ENCODE results near the gene TP53I11.

TP53I11 gene

GRCh38 chr11:44909557-44909956 is 41.1 kb downstream of the TP53I11 start:
- no peak for DNase-seq (ENCODE audit: low spot score)
- H3K4me3 ChIP-seq, result no peak overlapping the region
- H3K27ac ChIP-seq, result no peak overlapping the region
- TF ChIP-seq CTCF (IDR thresholded peaks at IDR 0.05), result no peak

- DNase-seq (ENCODE audit: low spot score), result no peak
- TF ChIP-seq CTCF (IDR thresholded peaks at IDR 0.05), result no peak
- Histone ChIP-seq H3K4me3 (no peak overlapping the region), H3K27ac (no peak overlapping the region)
Measured at GRCh38 chr11:44906649-44907048, 44.0 kb downstream of the TP53I11 start.

- no peak for DNase-seq (ENCODE audit: low spot score)
- H3K4me3 ChIP-seq, result no peak overlapping the region
- TF ChIP-seq CTCF (IDR thresholded peaks at IDR 0.05), result no peak
- H3K27ac ChIP-seq, result no peak overlapping the region
Measured at GRCh38 chr11:44905131-44905866, 45.4 kb downstream of the TP53I11 start.

GRCh38 chr11:44904261-44905020 is 46.2 kb downstream of the TP53I11 start:
- no peak for DNase-seq (ENCODE audit: low spot score)
- no peak overlapping the region for H3K27ac ChIP-seq
- no peak for TF ChIP-seq CTCF (IDR thresholded peaks at IDR 0.05)
- no peak overlapping the region for H3K4me3 ChIP-seq

- no peak for TF ChIP-seq CTCF (IDR thresholded peaks at IDR 0.05)
- Histone ChIP-seq H3K4me3 (no peak overlapping the region), H3K27ac (no peak overlapping the region)
- no peak for DNase-seq (ENCODE audit: low spot score)
Measured at GRCh38 chr11:44903518-44903917, 47.2 kb downstream of the TP53I11 start.

GRCh38 chr11:44903035-44903434 is 47.6 kb downstream of the TP53I11 start:
- H3K4me3 ChIP-seq, result no peak overlapping the region
- H3K27ac ChIP-seq, result no peak overlapping the region
- no peak for TF ChIP-seq CTCF (IDR thresholded peaks at IDR 0.05)
- no peak for DNase-seq (ENCODE audit: low spot score)

- H3K27ac ChIP-seq, result no peak overlapping the region
- no peak for DNase-seq (ENCODE audit: low spot score)
- H3K4me3 ChIP-seq, result no peak overlapping the region
- no peak for TF ChIP-seq CTCF (IDR thresholded peaks at IDR 0.05)
Measured at GRCh38 chr11:44901786-44902185, 48.9 kb downstream of the TP53I11 start.
